A549 (cell line): ENCODE measurements around the gene PTGR2.

ENCODE experiments used
- MAX ChIP-seq: IDR thresholded peaks from 2 replicates; pipeline ENCODE4 v1.6.1; 2012
- SMC3 ChIP-seq: fragments of >200 bp; sonication (Bioruptor Twin); formaldehyde crosslinking; IDR thresholded peaks from 3 replicates; pipeline ENCODE4 v1.6.1; 2018; ENCODE audit warnings: inconsistent platforms
- TF ChIP-seq, protein P1 (sequence below): fragments of >200 bp; sonication (Bioruptor Twin); formaldehyde crosslinking; IDR thresholded peaks from 3 replicates; pipeline ENCODE4 v1.5.1; 2016

GRCh38 chr14:73817020-73817655 is 34.5 kb upstream of the PTGR2 start:
- TF ChIP-seq SMC3 (no peak), MAX (no peak)
- TF ChIP-seq, protein P1, sequence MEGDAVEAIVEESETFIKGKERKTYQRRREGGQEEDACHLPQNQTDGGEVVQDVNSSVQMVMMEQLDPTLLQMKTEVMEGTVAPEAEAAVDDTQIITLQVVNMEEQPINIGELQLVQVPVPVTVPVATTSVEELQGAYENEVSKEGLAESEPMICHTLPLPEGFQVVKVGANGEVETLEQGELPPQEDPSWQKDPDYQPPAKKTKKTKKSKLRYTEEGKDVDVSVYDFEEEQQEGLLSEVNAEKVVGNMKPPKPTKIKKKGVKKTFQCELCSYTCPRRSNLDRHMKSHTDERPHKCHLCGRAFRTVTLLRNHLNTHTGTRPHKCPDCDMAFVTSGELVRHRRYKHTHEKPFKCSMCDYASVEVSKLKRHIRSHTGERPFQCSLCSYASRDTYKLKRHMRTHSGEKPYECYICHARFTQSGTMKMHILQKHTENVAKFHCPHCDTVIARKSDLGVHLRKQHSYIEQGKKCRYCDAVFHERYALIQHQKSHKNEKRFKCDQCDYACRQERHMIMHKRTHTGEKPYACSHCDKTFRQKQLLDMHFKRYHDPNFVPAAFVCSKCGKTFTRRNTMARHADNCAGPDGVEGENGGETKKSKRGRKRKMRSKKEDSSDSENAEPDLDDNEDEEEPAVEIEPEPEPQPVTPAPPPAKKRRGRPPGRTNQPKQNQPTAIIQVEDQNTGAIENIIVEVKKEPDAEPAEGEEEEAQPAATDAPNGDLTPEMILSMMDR = no peak
